Right ventricle myocardium inferior (tissue), 1 donor: Measurements from ENCODE around the gene PRKN. TPM values are rescaled to one million over a fixed set of nuclear protein-coding genes. Genes with fewer than 3 reads are reported as not detected.
A peak's percentile ranks its signal among the peaks of the same experiment; 100 is the strongest.

Source experiments
- ATAC-seq: fragments of 200-7000 bp; cut with Tn5 transposase; one replicate; pipeline ENCODE4 v1.9.1; 2020; ENCODE audit warnings: mild to moderate bottlenecking, moderate library complexity
- DNase-seq: peaks from one replicate; pipeline ENCODE4 v3.0.0; 2021; ENCODE audit errors: missing footprints
- intact Hi-C: fragments of 100-400 bp; cut with DNase I; formaldehyde crosslinking; loops from one replicate; pipeline ENCODE4 v1.11.0; 2022
- total RNA-seq: library from RNA; stranded (reverse); fragmentation: NEBNext Ultra II Directional; extraction: Animal tissue kit (Norgen Biotek cat#: 25700); gene quantifications from one replicate; pipeline ENCODE4 v1.2.1, GENCODE V29; 2021
- donor health status: DM: no; HTN: yes; CAD: no; lungs with severe emphysema.

PRKN gene
- total RNA-seq, 1 donor from 2014 or later, result 19.5 TPM

- no peak for ATAC-seq
- no peak for DNase-seq
- intact Hi-C loops, result no loop called here
These were observed 1304.6 kb downstream of the PRKN start for GRCh38 chr6:161422710-161423680.

- peak; percentile 59 for ATAC-seq
- intact Hi-C loops, result loop anchor here (1.0 to 10.0 kb wide), 4 partner anchors 26 to 506 kb away; no protein-coding TSS in a partner anchor
- no peak for DNase-seq
These were observed 1309.1 kb downstream of the PRKN start for GRCh38 chr6:161418463-161418945.

GRCh38 chr6:161417717-161418462, 1309.7 kb downstream of the PRKN start:
- DNase-seq (peak; percentile 72), ATAC-seq (peak; percentile 83)
- intact Hi-C loops, result loop anchor here (1.0 to 10.0 kb wide), 4 partner anchors 27 to 507 kb away; no protein-coding TSS in a partner anchor

- ATAC-seq (no peak), DNase-seq (no peak)
- intact Hi-C loops, result loop anchor here (5.0 to 10.0 kb wide), 2 partner anchors 282 to 509 kb away; no protein-coding TSS in a partner anchor
These were observed 1312.2 kb downstream of the PRKN start for GRCh38 chr6:161415302-161415855.

GRCh38 chr6:161414707-161415106, 1312.9 kb downstream of the PRKN start:
- intact Hi-C loops, result loop anchor here (5.0 to 10.0 kb wide), 2 partner anchors 283 to 510 kb away; no protein-coding TSS in a partner anchor
- no peak for DNase-seq
- no peak for ATAC-seq

- intact Hi-C loops, result loop anchor here (10.0 kb wide), 1 partner anchor 511 kb away; no protein-coding TSS in a partner anchor
- DNase-seq, result no peak
- peak; percentile 27 for ATAC-seq
These were observed 1313.4 kb downstream of the PRKN start for GRCh38 chr6:161414180-161414579.

- ATAC-seq, result no peak
- DNase-seq, result no peak
- intact Hi-C loops, result loop anchor here (10.0 kb wide), 1 partner anchor 511 kb away; no protein-coding TSS in a partner anchor
These were observed 1314.2 kb downstream of the PRKN start for GRCh38 chr6:161413355-161413771.

GRCh38 chr6:161412795-161413194, 1314.8 kb downstream of the PRKN start:
- no peak for DNase-seq
- ATAC-seq, result no peak
- intact Hi-C loops, result loop anchor here (10.0 kb wide), 1 partner anchor 512 kb away; no protein-coding TSS in a partner anchor

GRCh38 chr6:161411265-161411944, 1316.2 kb downstream of the PRKN start:
- DNase-seq (no peak), ATAC-seq (no peak)
- intact Hi-C loops, result loop anchor here (10.0 kb wide), 1 partner anchor 513 kb away; no protein-coding TSS in a partner anchor

GRCh38 chr6:161410736-161411135, 1316.8 kb downstream of the PRKN start:
- intact Hi-C loops, result loop anchor here (10.0 kb wide), 1 partner anchor 514 kb away; no protein-coding TSS in a partner anchor
- ATAC-seq (no peak), DNase-seq (no peak)

GRCh38 chr6:161410076-161410475, 1317.5 kb downstream of the PRKN start:
- ATAC-seq, result no peak
- intact Hi-C loops, result loop anchor here (10.0 kb wide), 1 partner anchor 515 kb away; no protein-coding TSS in a partner anchor
- no peak for DNase-seq

GRCh38 chr6:161409353-161409752, 1318.2 kb downstream of the PRKN start:
- no peak for ATAC-seq
- no peak for DNase-seq
- intact Hi-C loops, result no loop called here

GRCh38 chr6:161408041-161408440, 1319.5 kb downstream of the PRKN start:
- no peak for DNase-seq
- intact Hi-C loops, result no loop called here
- no peak for ATAC-seq

- intact Hi-C loops, result no loop called here
- ATAC-seq (no peak), DNase-seq (no peak)
These were observed 1320.0 kb downstream of the PRKN start for GRCh38 chr6:161407581-161407980.

GRCh38 chr6:161407115-161407514, 1320.5 kb downstream of the PRKN start:
- DNase-seq (no peak), ATAC-seq (no peak)
- intact Hi-C loops, result no loop called here

GRCh38 chr6:161406646-161407045, 1320.9 kb downstream of the PRKN start:
- intact Hi-C loops, result no loop called here
- ATAC-seq (no peak), DNase-seq (no peak)

GRCh38 chr6:161405418-161405817, 1322.1 kb downstream of the PRKN start:
- intact Hi-C loops, result no loop called here
- DNase-seq (no peak), ATAC-seq (no peak)

GRCh38 chr6:161403717-161404116, 1323.8 kb downstream of the PRKN start:
- intact Hi-C loops, result no loop called here
- ATAC-seq (no peak), DNase-seq (no peak)
